GM19372 (cell line): ENCODE results near the gene GRHL1.

Experiments
- ATAC-seq: cut with Tn5 transposase; IDR thresholded peaks from one replicate; pipeline ENCODE4 v1.9.1; 2021; ENCODE audit warnings: mild to moderate bottlenecking, low read depth, moderate library complexity; ENCODE audit not compliant: unreplicated experiment

The GRHL1 gene

GRCh38 chr2:10036095-10036884, 84.8 kb downstream of the GRHL1 start:
- no peak for ATAC-seq

- ATAC-seq = no peak
Observed at GRCh38 chr2:10038123-10038522, 86.6 kb downstream of the GRHL1 start.

- no peak for ATAC-seq
Observed at GRCh38 chr2:10038716-10039115, 87.2 kb downstream of the GRHL1 start.

GRCh38 chr2:10039658-10040410, 88.3 kb downstream of the GRHL1 start:
- ATAC-seq = no peak

- ATAC-seq = no peak
Observed at GRCh38 chr2:10041711-10042110, 90.2 kb downstream of the GRHL1 start.

- ATAC-seq = no peak
Observed at GRCh38 chr2:10042301-10043161, 91.0 kb downstream of the GRHL1 start.

GRCh38 chr2:10043256-10043905, 91.9 kb downstream of the GRHL1 start, which contains the start of gene KLF11:
KLF11 (plus strand) TSS chr2:10043550; CDS start chr2:10043717, 167 bp downstream.
- ATAC-seq = peak; percentile 86

GRCh38 chr2:10043906-10044601, 92.6 kb downstream of the GRHL1 start:
- ATAC-seq = no peak

GRCh38 chr2:10045561-10046355, 94.3 kb downstream of the GRHL1 start:
- ATAC-seq = no peak

GRCh38 chr2:10046931-10047330, 95.4 kb downstream of the GRHL1 start:
- ATAC-seq = no peak

GRCh38 chr2:10047616-10048500, 96.4 kb downstream of the GRHL1 start:
- ATAC-seq = no peak

- ATAC-seq = no peak
Observed at GRCh38 chr2:10048501-10049171, 97.1 kb downstream of the GRHL1 start.
